ENCODE results near the gene SSBP3. TPM values are rescaled to one million over a fixed set of nuclear protein-coding genes. Genes with fewer than 3 reads are reported as not detected.

The SSBP3 gene
- total RNA-seq, 1 experiment from 2014 or later = 37.5 TPM

- Histone ChIP-seq H3K27ac (ENCODE audit: low read depth, low read length) (no peak overlapping the region), H3K9me2 (ENCODE audit: insufficient read depth) (no peaks in the 10 kb centered on the region), H3K4me2 (ENCODE audit: low read length) (no peak overlapping the region), H3K4me3 (replicated peaks in 1 of 2; ENCODE audit: low read depth in 1 of 2, low read length in 2 of 2) (no peak overlapping the region), H2AFZ (ENCODE audit: low read depth, low read length, poor library complexity, severe bottlenecking) (no peak overlapping the region), H3K36me3 (ENCODE audit: control insufficient read depth in 1 of 2, insufficient read depth in 2 of 2, low read length in 2 of 2) (no peaks in the 10 kb centered on the region), H3K4me1 (ENCODE audit: control insufficient read depth in 1 of 2, insufficient read depth in 2 of 2, low read length in 2 of 2) (peaks cover 5 to 11% of the 10 kb centered on the region in 2 experiments; a peak in 3 of 4 replicates), H4K20me1 (ENCODE audit: insufficient read depth) (no peaks in the 10 kb centered on the region), H3K9me3 (ENCODE audit: control insufficient read depth in 1 of 2, insufficient read depth in 1 of 2, low read depth in 1 of 2, low read length in 2 of 2) (no peaks in the 10 kb centered on the region), H3K79me2 (ENCODE audit: insufficient read depth, low read length) (no peaks in the 10 kb centered on the region), H3K9ac (ENCODE audit: low read length) (no peak overlapping the region), H3K27me3 (ENCODE audit: insufficient read depth, low read length) (no peaks in the 10 kb centered on the region)
- TF ChIP-seq ATF3 (IDR thresholded peaks at IDR 0.05) = no peak
- no peak for TF ChIP-seq TCF7L2 (IDR thresholded peaks at IDR 0.05; ENCODE audit: borderline replicate concordance, extremely low read depth, insufficient read depth, insufficient read length)
- no peak for TF ChIP-seq RAD21 (IDR thresholded peaks at IDR 0.05; ENCODE audit: low read depth)
- no peak for TF ChIP-seq ZBTB33 (IDR thresholded peaks at IDR 0.05; ENCODE audit: extremely low read depth, insufficient replicate concordance, low read length)
- no peak for TF ChIP-seq CBX3 (IDR thresholded peaks at IDR 0.05; ENCODE audit: low read depth)
- no peak for TF ChIP-seq FOSL1 (IDR thresholded peaks at IDR 0.05; ENCODE audit: low read depth)
- TF ChIP-seq CEBPB (IDR thresholded peaks at IDR 0.05; ENCODE audit: low read depth) = no peak
- TF ChIP-seq MAX (IDR thresholded peaks at IDR 0.05) = no peak
- TF ChIP-seq POLR2A (IDR thresholded peaks at IDR 0.05; ENCODE audit: borderline replicate concordance, extremely low read depth, insufficient read depth, insufficient read length) = no peak
- TF ChIP-seq YY1 (IDR thresholded peaks at IDR 0.05; ENCODE audit: extremely low read depth, insufficient replicate concordance, low read depth, low read length) = no peak
- CTCF ChIA-PET = no interaction called here
- POLR2A ChIA-PET = no interaction called here
- no peak for DNase-seq (ENCODE audit: low read depth, low spot score)
- intact Hi-C loops (cut with micrococcal nuclease) = no loop called here
- RAD21 ChIA-PET (ENCODE audit: low non-redundant PET in 1 of 2, low total read pairs in 2 of 2, uncharacterized antibody in 2 of 2, unreplicated experiment in 2 of 2) = no interaction called here
- no TSS peak for BruUV-seq (replicated peaks)
- ATAC-seq = no peak
Measured at GRCh38 chr1:54290506-54291184, 115.5 kb downstream of the SSBP3 start.
